AG20443 (cell line): ENCODE data around the gene FRMPD4.

Experiments
- DNase-seq: peaks from one replicate; pipeline ENCODE4 v3.0.0; 2012; ENCODE audit warnings: low spot score, mixed read lengths

The FRMPD4 gene

GRCh38 chrX:12210971-12211370, 72.7 kb downstream of the FRMPD4 start:
- peak; percentile 11 for DNase-seq

GRCh38 chrX:12223650-12224049, 85.4 kb downstream of the FRMPD4 start:
- DNase-seq: no peak

DNA sequence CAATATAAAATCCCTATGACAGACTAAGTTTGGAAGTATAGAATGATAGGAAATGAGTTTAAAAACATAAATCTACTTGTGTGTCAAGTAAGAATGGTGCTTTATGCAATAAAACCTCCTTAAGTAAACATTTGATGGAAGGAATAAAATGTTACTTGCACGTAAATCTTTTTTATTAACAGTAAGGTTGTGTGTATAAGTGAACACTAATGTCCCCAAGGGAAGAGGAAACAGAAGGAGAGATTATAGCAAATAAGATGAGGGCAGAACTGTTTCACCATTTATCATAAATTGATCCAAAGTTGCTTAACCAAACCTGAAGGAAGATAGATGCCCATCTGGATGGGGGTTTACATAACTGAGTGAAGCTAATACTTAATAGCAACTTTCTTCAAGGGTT, 86.8 kb downstream of the FRMPD4 start:
- DNase-seq: no peak

DNA sequence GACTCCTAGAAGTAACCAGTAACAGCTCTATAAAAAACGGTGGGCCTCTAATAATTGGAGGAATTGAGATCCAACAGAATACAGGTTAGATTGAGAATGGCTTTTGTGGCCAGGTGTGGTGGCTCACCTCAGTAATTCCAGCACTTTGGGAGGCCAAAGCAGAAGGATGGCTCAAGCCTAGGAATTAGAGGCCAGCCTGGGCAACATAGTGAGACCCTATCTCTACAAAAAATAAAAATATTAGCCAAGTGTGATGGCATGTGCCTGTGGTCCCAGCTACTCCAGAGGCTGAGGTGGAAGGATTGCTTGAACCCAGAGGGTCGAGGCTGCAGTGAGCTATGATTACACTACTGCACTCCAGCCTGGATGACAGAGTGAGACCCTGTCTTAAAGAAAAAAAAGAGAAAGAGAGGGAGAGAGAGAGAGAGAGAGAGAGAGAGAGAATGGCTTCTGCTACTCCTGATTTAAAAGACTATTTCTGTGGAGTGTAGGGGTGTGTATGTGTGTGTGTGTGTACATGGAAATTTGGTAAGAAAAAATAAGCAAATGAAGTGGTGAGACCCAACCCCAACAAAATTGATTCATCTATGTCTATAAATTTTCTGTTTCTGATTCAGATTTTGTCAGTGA, 89.3 kb downstream of the FRMPD4 start:
- no peak for DNase-seq

DNA sequence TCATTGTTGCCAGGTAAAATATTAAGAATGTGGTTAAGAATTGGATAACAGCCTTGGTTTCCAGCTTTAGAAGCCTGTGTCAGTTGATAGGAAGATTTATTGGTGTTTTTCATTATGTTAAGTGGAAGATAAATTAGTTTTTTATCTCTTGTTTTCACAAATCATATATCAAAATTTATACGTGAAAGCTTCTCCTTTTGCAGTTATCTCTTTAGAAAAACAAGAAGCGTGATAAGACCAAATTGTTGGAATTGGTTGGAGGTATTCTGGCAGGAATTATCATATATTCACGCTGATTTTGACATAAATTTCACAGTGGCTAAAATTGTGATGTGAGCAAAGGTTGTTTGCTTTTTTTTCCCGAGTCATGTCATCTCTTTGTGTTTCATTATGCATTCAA, 90.6 kb downstream of the FRMPD4 start:
- DNase-seq: no peak

DNA sequence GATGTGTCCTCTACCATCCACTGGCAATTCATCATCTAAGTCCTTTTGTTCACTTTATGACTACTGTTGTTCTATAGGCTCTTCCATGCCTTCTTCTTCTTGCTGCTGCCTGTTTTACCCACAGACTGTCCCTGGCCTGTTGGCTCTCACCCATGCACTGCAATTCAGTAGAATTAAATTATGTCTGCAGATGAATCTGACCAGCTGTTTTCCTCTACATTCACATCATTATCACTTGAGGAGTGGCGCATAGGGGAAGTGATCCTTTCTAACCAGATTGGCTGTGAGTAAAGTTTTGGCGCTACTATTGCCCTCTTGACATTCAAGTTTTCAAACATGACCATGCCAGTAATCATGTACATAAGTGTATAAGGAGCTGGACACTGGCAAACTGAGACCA, 91.7 kb downstream of the FRMPD4 start:
- DNase-seq: no peak

DNA sequence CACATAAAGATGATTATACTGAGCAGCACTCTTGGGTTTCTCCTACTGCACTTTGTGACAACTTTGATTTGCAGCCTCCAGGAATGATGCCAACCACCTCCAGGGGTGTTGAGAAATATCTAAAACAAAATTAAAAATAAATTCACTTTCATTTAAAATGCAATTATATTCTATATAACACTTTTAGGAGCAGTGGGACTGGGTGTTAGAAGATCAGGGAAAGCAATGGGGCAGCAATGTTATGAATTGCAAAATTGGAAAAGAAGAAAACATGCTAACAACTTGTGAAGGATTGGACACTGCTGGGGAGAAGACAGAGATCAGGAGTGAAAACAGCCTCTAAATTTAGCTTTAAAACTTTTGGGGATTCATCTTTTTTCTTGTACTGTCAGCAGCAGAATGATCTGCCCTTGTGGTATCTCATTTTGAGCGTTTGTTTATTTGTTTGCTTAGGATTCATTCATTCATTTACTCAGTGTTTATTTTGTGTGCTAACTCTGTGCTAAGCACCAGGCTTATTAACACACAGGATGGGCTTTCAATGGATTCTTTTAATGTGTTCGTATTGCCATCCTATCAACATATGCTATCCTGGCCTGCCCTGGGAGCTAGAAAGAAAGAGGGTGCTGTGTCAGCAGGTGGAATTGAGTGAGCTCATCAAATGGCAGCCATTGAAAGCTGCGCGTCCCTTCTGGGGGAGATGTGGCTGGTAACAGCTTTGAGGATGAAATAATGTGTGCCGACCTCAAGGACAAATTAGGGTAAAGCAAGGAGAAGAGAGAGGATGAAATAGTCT, 96.5 kb downstream of the FRMPD4 start:
- DNase-seq: no peak

GRCh38 chrX:12236156-12236555, 97.9 kb downstream of the FRMPD4 start:
- DNase-seq: no peak

GRCh38 chrX:12237131-12237530, 98.9 kb downstream of the FRMPD4 start:
- no peak for DNase-seq

- DNase-seq: no peak
Observed at GRCh38 chrX:12237771-12238170, 99.5 kb downstream of the FRMPD4 start.

- no peak for DNase-seq
Observed at GRCh38 chrX:12239356-12240082, 101.2 kb downstream of the FRMPD4 start.

- DNase-seq: no peak
Observed at GRCh38 chrX:12240491-12240890, 102.2 kb downstream of the FRMPD4 start.

GRCh38 chrX:12241026-12241425, 102.8 kb downstream of the FRMPD4 start:
- peak; percentile 5 for DNase-seq

DNA sequence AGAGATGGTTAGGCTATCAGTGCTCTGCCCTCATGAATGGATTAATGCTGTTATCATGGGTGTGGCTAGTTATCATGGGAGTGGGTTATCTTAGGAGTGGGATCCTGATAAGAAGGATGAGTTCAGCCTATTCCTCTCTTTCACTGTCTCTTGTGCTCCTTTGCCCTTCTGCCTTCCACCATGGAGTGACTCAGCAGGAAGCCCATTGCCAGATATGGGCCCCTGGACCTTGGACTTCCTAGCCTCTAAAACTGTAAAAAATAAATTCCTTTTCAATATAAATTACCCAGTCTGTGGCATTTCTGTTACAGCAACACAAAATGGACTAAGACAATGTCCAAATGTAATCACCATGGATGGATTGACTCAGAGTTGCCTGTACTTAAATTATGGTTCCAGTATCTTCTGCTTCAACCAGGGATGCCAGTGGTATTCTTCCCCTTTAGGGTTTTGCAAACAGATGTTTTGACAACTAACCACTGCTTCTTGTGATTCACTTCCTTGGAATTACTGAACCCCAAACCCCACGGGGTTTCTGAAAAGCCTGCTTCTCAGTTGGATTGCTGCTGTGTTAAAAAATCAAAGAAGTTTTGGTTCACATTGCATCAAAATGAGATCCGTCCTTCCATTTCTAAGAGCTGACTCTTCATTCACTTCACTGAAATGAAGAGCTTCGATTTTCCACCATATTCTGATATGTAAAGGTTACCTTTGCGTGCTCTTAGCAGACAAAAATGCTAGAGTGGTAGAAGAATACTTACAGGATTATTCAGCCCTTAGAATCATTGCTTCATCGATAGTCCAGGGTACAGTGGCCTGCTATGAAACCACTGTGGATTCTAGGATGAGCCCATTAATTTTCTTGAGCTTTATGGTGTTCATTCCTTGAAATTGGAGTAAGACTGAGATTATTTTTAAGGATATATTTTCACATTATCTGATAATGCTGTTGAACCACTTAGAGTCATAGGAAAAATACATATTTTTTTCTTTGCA, 107.7 kb downstream of the FRMPD4 start:
- DNase-seq: peak; percentile 37

DNA sequence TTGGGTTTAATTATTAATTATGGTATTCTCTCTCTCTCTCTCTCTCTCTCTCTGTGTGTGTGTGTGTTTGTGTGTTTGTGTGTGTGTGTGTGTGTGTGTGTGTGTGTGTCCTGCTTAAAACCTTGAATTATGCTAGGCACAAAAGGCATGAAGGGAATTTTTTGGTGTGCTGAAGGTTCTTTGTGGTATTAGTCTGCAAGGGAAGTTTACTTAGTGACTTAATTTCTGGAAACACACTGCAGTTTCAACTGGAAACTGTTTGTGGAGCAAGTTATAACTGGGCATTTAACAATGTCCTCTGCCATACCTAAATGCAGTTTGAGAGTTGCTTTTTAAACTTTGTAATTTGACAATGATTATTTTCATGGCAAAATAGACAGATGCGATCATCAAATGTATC, 111.7 kb downstream of the FRMPD4 start:
- no peak for DNase-seq

GRCh38 chrX:12263211-12263610, 124.9 kb downstream of the FRMPD4 start:
- DNase-seq: no peak

- DNase-seq: peak; percentile 5
Observed at GRCh38 chrX:12269484-12269883, 131.2 kb downstream of the FRMPD4 start.

- no peak for DNase-seq
Observed at GRCh38 chrX:12278151-12278550, 139.9 kb downstream of the FRMPD4 start.

GRCh38 chrX:12282991-12283390, 144.7 kb downstream of the FRMPD4 start:
- DNase-seq: no peak

DNA sequence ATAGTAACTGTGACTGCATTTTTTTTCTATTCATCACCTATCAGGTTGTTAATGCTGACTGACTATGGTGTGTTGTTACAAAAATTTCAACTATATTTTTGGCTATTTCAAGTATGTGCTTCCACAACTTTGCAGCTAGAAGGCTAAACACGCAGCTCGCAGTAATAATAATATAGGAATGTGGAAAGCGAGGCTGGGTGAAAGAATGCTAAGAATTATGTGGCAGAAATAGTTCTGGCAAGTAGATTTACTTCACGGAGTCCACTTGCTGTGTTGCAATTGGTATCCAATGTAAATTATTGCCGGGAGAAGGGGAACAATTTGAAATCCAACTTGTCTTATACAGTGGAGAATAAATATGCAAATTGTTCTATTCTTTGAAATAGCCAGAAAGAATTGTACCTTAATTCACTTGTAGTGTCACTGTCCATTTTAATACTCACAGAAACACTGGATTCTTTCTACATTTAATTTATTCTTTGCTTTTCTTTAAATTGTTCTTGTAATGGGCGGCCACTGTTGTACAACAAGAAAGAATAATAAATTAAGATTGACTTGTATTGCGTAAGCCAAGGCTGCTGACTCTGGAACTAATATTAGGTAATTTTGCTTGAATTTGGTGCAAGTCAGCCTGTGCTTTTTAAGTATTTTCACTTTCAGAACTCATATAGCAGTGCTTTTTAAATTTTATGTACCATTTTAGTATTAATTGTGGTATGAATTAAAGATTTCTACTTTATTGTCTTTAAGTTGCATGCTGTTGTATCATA, 154.9 kb downstream of the FRMPD4 start:
- peak; percentile 9 for DNase-seq

GRCh38 chrX:12297353-12297752, 159.1 kb downstream of the FRMPD4 start:
- no peak for DNase-seq
